ENCODE data around the gene N4BP3.
"Not testable (repeated sequence)": the region's sequence is repeated elsewhere in the genome, so short reads cannot be mapped to it uniquely, and the experiment has no call there.

N4BP3 gene, protein sequence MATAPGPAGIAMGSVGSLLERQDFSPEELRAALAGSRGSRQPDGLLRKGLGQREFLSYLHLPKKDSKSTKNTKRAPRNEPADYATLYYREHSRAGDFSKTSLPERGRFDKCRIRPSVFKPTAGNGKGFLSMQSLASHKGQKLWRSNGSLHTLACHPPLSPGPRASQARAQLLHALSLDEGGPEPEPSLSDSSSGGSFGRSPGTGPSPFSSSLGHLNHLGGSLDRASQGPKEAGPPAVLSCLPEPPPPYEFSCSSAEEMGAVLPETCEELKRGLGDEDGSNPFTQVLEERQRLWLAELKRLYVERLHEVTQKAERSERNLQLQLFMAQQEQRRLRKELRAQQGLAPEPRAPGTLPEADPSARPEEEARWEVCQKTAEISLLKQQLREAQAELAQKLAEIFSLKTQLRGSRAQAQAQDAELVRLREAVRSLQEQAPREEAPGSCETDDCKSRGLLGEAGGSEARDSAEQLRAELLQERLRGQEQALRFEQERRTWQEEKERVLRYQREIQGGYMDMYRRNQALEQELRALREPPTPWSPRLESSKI

DNA sequence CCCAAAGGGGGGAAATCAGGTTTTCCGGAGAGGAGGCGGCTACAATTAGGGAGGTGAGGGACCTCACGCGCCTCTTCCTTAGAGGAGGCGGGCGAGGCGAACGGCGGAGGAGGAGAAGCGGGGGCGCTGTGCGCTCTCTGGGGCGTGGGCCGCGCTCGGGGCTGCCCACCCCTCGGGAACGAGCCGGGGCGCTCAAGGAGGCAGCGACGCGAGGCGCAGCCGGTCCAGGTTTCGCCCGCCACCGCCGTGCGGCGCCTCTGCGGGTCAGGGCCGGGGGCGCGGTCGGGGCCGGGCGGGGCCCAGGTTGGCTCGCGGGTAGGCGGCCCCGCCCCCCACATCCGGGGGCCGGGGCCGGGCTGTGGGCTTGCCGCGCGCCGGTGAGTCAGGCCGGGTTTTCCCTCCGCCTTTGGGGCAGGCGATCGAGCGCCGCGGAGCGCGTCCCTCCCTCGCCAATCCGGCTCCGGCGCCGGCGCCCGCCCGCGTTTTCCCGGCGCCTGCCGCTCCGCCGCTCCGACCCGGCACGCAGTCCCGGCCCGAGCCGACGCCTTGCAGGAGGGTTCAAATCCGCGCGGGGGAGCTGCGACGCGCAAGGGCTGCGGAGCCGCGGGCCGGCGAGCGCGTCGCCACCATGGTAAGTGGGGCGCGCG is at the start of gene N4BP3:
Gene N4BP3 (plus strand): TSS at position 392 of the 647 bp plus-strand sequence. CDS start 6,052 bp downstream, outside the sequence.
- DNase-seq (ENCODE audit: low read depth in 2 of 2), result peak; percentile 62 to 82

DNA sequence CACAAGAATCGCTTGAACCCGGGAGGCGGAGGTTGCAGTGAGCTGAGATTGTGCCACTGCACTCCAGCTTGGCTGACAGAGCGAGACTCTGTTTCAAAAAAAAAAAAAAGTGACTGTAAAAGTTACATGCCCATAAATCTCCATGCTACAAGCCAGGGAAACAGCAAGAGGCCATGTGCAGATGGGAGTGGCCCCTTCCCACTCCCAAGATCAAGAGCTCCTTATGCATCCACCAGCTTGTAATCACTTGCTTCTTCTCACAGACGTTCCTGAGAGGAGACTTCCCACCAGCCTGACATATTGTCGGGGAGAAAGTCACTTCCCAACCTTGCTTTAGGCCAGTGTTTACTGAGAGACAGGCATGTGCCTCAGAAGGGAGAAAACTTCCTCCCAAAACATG is 45.6 kb upstream of the N4BP3 start:
- DNase-seq (ENCODE audit: low read depth in 2 of 2), result no peak

DNA sequence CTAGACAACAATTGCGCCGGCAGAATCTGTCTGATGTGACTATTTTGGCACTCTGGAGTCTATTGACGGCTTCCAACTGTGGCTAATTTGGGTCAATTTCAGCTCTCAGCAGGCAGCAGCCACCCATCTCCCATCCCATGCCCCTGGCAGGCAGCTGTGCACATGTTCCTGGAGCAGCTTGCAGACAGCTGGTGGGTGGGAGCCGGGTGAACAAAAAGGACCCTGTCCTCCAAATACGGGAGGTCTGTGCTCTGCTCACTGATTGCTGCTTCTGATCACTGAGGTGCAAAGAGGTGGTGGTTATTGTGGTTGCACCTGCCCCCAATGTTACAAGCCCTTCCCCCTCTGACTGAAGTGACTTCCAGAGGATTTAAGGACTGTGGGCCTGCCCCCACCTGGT is 45.0 kb upstream of the N4BP3 start:
- no peak for DNase-seq (ENCODE audit: low read depth in 2 of 2)

DNA sequence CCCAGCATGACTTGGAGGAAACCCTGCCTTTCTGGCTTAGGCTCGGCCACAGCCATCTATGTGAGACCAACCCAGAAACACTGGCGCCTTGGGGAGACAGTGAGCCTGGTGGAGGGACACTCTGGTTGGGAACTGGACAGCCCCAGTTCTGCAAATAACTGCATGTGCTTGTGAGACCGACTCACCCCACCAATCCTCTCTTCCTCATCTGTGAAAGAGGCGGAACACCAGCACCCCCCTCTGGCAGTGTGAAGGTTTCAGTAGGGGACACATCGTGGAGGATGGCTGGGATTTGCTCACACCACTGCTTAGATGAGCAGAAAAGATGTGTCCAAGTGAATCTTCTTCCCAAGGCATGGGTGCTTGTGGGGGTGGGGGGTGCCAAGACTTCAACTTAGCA is 43.4 kb upstream of the N4BP3 start:
- DNase-seq (ENCODE audit: low read depth in 2 of 2), result peak in 1 of 2 experiments; percentile 15

DNA sequence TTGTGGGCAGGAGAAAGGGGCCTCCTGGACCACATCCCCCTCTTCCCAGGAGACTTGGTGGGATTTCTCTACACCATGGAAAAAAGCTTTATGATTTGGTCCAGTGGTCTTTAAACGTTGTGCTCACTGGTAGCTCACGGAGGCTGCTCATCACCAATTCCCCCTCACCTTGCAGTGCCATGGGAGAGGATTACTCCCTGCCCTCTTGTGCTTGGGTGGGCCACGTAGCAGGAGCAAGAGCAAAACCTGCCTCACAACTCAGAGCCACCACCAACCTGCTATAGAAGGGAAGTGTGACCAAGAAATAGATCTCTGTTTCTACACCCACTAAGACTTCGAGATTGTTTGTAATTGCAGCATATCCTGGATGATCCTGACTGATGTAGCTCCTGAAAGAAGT is 42.2 kb upstream of the N4BP3 start:
- DNase-seq (ENCODE audit: low read depth in 2 of 2), result no peak

DNA sequence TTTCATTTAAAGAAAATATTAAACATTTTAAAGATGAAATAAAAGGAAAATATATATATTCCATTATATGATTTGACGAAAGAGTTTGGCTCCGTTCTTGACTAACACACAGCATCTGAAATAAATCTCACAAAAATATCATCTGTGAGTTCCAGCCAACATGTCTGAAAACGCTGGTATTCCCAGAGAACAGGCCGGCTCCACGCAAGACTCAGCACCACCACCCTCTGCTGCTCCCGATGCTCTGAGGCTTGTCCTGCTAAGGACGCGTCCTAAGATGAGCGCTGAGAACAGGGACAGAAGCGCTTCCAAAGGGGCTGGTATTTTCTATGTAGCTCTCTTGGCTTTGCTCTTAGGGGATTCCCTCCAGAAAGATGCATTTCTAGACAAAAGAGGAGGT is 40.6 kb upstream of the N4BP3 start:
- DNase-seq (ENCODE audit: low read depth in 2 of 2), result no peak

DNA sequence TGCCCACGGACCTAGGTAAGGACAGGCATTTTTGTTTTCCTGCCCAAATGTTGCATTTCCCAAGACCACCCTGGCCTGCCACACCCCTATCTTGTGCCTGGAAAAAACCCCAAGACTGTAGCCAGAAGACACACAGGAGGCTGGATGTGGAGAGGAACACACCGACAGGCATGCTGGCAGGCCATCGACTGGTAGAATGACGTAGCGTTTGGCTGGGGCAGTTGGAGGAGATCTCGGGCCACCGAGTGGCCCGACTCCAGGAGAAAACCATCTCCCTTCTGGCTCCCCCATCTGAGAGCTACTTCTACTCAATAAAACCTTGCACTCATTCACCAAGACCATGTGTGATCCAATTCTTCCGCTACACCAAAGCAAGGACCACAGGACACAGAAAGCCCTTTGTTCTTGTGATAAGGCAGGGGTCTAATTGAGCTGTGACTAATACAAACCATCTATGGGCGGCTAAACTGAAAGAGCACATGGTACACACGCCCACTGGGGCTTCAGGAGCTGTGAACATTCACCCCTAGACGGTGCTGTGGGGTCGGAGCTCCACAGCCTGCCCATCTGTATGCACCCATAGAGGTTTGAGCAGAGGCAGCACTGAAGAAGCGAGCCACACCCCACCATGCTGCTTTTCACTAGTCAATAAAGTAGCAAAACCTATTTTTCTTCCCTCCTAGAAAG is 38.9 kb upstream of the N4BP3 start:
- no peak for DNase-seq (ENCODE audit: low read depth in 2 of 2)

DNA sequence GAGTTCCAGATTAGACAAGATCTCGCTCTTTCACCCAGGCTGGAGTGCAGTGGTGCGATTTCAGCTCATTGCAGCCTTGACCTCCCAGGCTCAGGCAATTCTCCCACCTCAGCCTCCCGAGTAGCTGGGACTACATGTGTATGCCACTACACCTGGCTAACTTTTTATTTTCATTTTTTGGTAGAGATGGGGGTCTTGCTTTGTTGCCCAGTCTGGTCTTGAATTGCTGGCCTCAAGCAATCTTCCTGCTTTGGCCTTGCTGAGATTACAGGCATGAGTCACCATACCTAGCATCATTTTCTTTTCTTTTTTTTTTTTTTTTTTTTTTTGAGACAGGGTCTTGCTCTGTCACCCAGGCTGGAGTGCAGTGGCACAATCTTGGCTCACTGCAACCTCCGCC is 36.4 kb upstream of the N4BP3 start:
- not testable (repeated sequence) for DNase-seq (ENCODE audit: low read depth in 2 of 2)

DNA sequence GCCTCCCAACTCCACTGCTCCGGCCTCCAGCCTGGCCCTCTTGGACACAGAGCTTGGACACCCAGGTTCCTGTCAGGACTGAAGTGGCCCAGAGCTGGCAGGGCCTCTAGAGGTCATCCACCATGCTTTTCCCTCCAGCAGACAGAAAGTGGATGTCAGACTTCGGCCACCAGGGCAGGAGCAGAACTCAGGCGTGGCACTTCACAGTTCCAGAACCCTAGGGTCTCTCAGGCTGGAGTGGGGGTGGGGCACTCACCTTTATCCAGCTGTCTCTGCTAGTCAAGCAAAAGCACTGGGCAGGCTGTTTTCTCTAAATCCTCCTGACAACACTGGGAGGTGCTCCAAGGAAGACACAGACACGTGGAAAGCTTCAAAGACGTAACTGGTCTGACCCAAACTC is 35.6 kb upstream of the N4BP3 start:
- no peak for DNase-seq (ENCODE audit: low read depth in 2 of 2)

DNA sequence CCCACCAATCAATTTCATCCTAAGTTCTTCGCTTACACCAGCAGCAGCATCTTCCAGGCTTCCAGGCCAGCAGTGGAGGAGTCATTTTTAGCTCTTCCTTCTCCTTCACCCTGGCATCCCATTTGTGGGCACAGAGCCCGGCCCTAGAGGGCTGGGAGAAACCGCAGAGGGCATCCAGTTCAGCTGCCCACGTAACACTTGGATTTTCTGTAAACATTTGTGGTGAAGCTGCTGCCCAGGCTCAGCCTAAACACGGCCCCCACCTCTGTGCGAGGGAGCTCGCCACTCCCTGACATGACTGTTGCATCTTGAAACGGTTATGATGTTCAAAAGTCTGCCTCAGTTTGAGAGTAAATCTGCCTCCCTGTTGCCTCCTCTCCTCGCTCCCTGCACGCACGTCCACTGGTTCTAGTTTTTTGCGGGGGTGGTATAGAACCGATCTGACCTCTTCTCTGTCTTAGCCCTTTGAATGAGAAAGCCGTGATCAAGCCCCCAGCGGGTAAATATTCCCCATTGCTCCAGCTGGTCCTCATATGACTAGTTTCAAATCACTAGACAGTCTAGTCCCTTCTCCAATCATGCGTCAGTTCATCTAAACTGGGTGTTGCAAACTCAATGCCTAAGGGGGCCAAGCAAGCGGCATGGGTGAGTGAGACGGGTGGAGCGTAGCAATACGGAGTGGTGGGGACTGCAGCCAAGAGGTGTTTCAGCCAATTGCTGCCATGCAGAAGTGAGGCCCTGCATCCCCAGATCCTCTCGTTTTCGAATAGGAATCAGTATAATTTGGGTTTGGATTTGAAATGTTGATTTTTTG is 34.9 kb upstream of the N4BP3 start:
- DNase-seq (ENCODE audit: low read depth in 2 of 2), result no peak

DNA sequence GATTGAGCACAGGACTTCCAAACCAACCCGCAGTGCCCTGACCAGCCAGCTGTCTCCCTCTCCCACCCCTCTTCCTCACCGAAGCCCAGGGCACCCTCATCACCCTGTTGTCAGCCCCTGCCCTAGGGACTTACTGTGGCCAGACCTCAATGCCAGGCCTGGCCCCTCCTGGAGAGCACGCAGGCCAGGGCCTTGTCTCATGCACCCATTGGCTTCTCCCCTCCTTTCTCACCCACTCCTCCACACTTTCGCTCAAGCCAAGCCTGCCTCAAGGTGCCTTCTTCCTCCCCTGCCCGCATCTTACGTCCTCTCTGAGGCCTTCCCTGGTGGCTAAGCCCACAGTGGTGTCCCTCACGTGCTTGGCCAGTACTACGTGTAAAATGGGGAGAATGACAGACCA is 33.3 kb upstream of the N4BP3 start:
- DNase-seq (ENCODE audit: low read depth in 2 of 2), result no peak

DNA sequence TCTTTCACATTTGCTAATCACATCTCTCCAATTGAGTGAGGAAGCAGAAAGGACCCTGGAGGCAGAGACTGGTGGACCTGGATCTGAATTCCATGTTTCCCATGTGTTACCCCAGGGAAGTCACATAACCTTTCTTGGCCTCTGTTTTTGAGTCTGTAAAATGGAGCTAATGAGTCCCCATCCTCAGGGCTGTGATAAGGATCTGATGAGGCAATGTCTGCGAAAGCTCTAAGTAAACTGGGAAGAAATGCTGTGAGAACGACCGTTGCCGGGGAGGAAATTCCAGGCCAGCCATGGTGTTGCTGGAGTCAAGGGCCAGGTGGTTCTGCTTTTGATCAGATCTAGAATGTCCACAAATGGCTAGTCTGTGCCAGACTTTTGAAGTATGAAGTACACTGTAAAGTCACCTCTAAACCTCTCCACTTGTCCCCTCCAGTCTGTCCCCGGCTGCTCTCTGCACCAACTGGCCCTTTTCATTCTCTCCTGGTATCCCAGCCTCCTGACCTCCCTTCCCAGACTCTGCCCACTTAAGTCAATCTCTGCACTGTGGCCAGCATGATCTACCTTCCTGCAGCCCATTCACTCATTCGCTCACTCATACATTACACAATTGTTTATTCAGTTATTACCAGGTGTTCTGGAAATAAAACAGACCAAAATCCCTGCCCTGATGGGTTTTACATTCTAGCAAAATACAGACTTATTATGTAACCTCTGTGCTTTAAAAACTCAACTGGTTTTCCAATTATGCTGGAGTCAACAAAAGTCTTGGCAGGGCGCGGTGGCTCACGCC is 32.5 kb upstream of the N4BP3 start:
- no peak for DNase-seq (ENCODE audit: low read depth in 2 of 2)

DNA sequence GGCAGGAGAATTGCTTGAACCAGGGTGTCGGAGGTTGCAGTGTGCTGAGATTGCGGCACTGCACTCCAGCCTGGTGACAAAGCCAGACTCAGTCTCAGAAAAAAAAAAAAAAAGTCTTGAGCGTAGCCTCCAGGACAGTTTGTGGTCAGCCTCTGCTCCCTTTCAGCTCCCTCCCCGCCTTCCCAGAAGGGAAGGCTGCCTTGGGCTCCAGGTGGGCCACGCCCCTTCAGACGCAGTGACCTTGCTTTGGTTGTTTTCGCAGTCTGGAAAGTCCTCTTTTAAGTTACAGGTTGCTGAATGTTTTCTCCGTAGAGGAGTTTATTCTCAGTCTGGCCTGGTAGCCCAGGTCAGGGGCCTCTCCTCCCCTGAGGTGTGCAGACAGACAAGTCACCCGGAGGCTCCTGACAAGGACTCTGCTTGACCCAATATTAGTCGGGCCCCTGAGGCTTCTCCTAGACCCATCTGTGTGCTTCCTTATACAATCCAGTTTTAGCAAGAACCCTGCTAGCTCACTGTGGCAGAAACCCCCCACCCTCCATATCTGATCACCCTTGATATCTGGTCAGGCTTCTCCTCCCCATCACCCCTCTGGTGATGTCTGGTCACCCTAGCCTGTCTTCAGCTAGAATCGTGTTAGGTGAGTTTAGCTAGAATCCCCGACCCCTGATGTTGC is 31.6 kb upstream of the N4BP3 start:
- no peak for DNase-seq (ENCODE audit: low read depth in 2 of 2)

DNA sequence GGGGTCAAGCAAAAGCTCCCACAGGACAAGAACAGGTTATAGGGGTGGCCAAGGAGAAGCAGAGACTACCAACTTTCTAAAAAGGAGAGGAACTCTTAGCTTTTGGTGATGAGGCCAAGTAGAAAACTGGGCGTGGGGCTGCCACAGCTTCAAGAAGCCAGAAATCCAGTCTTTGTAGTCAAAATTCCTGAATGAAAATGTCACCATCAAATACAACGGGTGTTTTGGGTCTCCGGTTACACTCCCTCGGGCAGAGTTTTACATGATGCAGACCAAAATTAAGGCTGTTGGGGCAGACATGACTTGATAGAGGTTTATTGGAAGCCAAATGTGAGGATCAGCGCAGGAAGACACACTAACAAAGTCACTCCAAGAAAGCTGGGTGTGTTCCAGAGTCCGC is 29.4 kb upstream of the N4BP3 start:
- DNase-seq (ENCODE audit: low read depth in 2 of 2), result no peak

DNA sequence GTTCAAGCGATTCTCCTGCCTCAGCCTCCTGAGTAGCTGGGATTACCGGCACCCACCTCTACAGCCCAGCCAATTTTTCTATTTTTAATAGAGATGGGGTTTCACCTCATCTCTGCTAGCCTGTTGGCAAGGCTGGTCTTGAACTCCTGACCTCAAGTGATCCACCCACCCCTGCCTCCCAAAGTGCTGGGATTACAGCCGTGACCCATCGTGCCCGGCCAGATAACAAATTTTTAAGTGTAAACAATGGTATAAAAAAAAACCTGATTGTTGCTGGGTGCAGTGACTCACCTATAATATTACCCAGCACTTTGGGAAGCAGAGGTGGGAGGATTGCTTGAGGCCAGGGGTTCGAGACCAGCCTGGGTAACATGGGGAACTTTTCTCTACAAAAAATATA is 28.0 kb upstream of the N4BP3 start:
- no peak for DNase-seq (ENCODE audit: low read depth in 2 of 2)

DNA sequence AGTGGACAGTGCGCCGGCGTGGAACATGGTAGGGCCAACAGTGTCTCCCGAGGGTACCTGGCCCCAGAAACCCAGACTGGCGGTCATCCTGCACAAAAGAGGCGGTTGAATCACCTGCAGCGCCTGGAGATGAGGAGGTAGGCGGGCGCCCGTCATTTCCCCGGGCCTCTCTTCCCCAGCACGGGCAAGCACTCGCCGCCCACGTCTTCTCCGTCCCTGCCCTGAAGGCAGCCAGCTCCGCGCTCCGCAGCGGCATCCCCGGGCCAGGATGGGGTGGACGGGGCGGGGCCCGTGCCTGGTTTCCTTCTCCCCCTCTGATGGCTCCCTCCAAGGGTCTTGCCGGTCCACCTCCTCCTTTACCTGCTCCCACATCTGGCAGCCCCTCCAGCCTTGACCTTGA is 27.1 kb upstream of the N4BP3 start:
- DNase-seq (ENCODE audit: low read depth in 2 of 2), result no peak

DNA sequence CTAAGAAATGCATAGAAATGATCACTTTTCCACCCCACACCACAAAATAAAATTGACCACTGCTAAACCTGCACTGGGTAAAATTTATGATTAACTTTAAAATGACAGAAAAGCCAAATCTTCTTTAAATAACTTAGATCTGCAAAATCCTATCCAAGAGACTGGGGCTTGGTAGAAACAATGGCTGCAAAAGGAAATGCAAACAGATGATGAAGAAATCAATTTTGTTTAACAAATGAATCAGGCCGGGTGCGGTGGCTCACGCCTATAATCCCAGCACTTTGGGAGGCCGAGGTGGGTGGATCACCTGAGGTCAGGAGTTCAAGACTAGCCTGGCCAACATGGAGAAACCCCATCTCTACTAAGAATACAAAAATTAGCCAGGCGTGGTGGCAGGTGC is 26.1 kb upstream of the N4BP3 start:
- DNase-seq (ENCODE audit: low read depth in 2 of 2), result not testable (repeated sequence)

DNA sequence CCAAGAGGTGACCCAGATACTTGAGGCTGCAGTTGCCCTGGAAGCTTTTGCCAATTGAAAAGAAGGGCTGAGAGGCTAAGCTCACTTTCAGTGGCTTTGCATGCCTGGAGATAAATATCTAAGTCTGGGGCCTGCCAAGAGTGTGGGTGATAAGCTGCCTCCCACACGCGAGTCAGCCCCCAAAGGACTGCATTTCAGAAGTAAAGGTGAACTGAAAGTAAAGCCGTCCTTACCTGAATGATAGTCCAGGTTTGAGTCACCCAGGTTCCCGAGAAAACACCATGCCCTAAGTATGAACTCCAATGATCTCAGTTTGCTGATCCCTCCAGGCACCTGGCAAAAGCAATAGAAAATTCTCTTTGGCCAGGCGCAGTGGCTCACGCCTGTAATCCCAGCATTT is 22.5 kb upstream of the N4BP3 start:
- DNase-seq (ENCODE audit: low read depth in 2 of 2), result no peak

DNA sequence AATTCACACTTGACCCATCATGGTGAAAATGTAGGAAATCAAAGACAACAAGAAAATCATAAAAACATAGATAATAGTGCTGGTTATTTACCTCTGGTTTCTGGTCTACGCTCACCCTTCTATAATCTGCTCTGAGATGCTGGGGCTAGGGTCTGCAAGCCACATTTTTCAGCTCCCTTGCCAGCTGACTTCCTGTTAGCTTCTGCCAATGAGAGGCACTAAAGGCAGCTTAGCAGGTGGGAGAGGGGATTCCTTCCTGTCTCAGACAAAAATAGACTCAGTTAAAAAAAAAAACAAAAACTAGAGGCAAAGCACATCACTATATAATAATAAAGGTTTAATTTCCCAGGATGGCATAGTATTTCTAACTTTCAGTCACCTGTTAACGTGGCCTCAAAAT is 20.2 kb upstream of the N4BP3 start:
- DNase-seq (ENCODE audit: low read depth in 2 of 2), result no peak

DNA sequence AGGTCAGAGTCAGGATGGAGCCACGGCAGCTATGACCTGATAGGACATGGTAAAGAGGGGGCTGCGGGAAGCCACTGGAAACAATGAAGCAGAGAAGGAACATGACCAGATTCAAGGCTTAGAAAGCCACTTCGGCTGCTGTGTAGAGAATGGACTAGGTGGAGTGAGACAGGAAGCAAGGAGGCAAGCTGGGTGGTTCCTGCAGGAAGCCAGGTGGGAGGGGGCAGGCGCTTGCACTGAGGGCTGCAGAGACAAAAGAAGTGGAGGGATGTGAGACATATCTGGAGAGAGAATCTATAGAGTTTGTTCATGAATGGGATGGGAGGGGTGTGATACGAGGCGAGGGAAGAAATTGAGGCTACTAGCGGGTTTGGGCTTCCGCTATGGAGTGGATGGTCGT is 19.0 kb upstream of the N4BP3 start:
- DNase-seq (ENCODE audit: low read depth in 2 of 2), result no peak
